HFF-Myc (cell line): ENCODE measurements around the gene SH3PXD2B.
"Not testable (repeated sequence)": the region's sequence is repeated elsewhere in the genome, so short reads cannot be mapped to it uniquely, and the experiment has no call there.

Experiments used
- DNase-seq: peaks from one replicate; pipeline ENCODE4 v3.0.0-alpha.2; 2011; ENCODE audit warnings: low read depth; ENCODE audit errors: extremely low read depth
- H3K4me3 ChIP-seq: replicated peaks from 2 replicates; pipeline ENCODE4 v1.5.1; 2011; ENCODE audit warnings: low read depth, mild to moderate bottlenecking, control low read depth, low read length
- CTCF ChIP-seq: IDR thresholded peaks from 2 replicates; pipeline ENCODE4 v1.5.1; 2012; ENCODE audit warnings: mild to moderate bottlenecking, low read depth, low read length, control low read depth; ENCODE audit errors: missing control alignments

SH3PXD2B gene

GRCh38 chr5:172358345-172358744 lies 96.0 kb downstream of the SH3PXD2B start:
- H3K4me3 ChIP-seq = no peak overlapping the region
- no peak for TF ChIP-seq CTCF
- DNase-seq = no peak

- no peak for DNase-seq
- TF ChIP-seq CTCF = no peak
These were observed 97.8 kb downstream of the SH3PXD2B start for GRCh38 chr5:172356527-172356926.

GRCh38 chr5:172356047-172356446 lies 98.3 kb downstream of the SH3PXD2B start:
- no peak for DNase-seq
- no peak for TF ChIP-seq CTCF
- no peak overlapping the region for H3K4me3 ChIP-seq

More at GRCh38 chr5:172356527-172356926, 97.8 kb downstream of the SH3PXD2B start:
- H3K4me3 ChIP-seq = no peak overlapping the region

- DNase-seq = no peak
- TF ChIP-seq CTCF = no peak
- H3K4me3 ChIP-seq = no peak overlapping the region
These were observed 100.5 kb downstream of the SH3PXD2B start for GRCh38 chr5:172353846-172354245.

GRCh38 chr5:172353271-172353812 lies 101.0 kb downstream of the SH3PXD2B start:
- TF ChIP-seq CTCF = no peak
- DNase-seq = no peak
- H3K4me3 ChIP-seq = no peak overlapping the region

GRCh38 chr5:172352526-172352925 lies 101.8 kb downstream of the SH3PXD2B start:
- not testable (repeated sequence) for DNase-seq, H3K4me3 ChIP-seq

GRCh38 chr5:172351240-172351778 lies 103.0 kb downstream of the SH3PXD2B start:
- no peak for TF ChIP-seq CTCF
- DNase-seq = no peak
- H3K4me3 ChIP-seq = no peak overlapping the region
